G401 (cell line): ENCODE results near the gene MEAK7. TPM values are rescaled to one million over a fixed set of nuclear protein-coding genes. Genes with fewer than 3 reads are reported as not detected.

Experiments used
- DNase-seq: peaks from one replicate; pipeline ENCODE4 v3.0.0-alpha.2; 2015; ENCODE audit warnings: low spot score
- in situ Hi-C: cut with HindIII; loops from 2 replicates; pipeline ENCODE4 v1.10.0; 2016; ENCODE audit warnings: low sequenced_read_pairs, mixed read lengths
- total RNA-seq: library from RNA; depleted of rRNA; stranded (reverse); fragments of >200 nt; shearing (Covaris generic); gene quantifications from 2 replicates; pipeline ENCODE4 v1.2.3, GENCODE V29; 2014; rRNA removed

Gene MEAK7
- total RNA-seq, 1 experiment from 2014 or later: 16.5 TPM

DNA sequence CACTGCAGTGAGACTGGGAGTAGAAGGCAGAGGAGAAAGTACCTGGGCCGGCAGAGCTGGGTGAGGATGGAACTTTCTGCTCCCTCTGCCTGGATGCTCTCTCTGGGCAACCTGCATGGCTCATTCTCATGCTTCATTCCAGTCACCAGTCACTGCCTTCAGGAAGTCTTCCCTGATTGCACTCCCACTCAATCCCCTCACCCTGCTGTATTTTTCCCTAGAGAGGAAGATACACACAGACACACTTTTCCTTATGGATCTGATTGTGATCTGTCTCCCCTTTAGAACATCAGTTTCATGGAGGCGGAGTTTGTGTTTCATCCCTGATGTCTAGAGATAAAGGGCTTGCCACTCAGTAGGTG is 44.9 kb downstream of the MEAK7 start:
- no peak for DNase-seq
- in situ Hi-C loops: no loop called here

DNA sequence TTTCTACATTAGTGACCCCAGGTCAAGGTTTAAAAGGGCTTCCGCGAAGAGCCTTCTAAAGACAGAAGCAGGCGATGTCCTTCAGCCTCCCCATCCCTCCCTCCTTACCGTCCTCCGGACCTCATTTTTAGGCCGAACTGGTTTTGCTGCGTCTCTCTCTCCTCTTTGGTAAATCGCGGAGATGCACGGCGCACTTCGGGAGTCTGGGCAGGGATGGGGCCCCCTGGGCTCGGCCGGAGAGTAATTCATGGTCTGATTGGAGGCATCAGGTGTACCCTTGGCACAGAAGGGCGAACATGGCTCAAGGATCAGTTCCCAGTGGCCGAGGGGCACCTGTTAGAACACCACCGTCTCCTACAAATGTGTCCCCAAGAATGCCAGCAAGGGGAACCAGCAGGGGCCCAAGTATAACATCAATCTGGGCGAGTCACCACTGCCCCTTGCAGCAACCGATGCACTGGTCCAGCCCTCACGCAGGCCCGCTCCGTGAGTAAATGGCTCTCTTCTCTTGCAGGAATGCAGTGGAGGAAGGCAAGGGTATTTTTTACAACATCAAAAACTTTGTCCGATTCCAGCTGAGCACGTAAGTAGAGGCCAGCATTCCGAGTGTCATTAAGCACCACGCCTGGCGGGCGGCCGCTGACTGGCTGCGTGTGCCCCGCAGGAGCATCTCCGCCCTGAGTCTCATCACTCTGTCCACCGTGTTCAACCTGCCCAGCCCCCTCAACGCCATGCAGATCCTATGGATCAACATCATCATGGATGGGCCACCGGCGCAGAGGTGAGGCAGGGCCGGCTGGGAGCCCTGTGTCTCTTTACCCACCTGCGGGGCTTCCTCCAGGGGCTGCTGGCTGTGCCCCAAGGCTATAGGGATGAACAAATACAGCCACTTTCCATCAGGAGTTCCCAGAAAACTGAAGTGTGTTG is 45.6 kb downstream of the MEAK7 start:
- in situ Hi-C loops: no loop called here
- no peak for DNase-seq

DNA sequence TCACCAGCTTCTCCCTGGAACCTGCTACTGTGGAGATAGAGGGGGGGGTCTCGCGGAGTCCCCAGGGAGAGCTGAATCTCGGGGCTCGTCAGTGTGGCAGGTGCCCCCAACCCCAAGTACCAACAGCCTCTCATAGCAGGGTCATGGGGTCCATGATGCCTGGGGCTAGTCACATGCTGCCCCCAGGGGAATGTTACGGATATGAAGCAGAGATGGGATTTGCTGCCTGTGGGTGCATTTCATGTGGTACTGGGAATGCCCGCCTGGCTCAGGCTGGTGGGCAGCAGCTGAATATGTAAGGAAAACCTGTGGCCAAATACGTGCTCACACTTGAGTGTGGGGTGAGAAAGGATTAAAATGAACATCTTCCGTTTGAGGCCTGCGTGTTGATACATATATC is 49.4 kb downstream of the MEAK7 start:
- in situ Hi-C loops: no loop called here
- DNase-seq: no peak

Other genes with a start within 250 kb of the MEAK7 start
- gene WFDC1, start 209.8 kb downstream of the MEAK7 start, total RNA-seq: not detected in 2 replicates
- gene ATP2C2, start 136.1 kb downstream of the MEAK7 start, total RNA-seq: not detected in 2 replicates
- 69.0 and 79.9 TPM in 2 replicates for gene COTL1, start 113.4 kb upstream of the MEAK7 start, total RNA-seq
- gene KLHL36, start 143.9 kb upstream of the MEAK7 start, total RNA-seq: 29.7 and 35.2 TPM in 2 replicates
- 54.2 and 82.0 TPM in 2 replicates for gene USP10, start 195.3 kb upstream of the MEAK7 start, total RNA-seq